HG02610 (cell line): Measurements from ENCODE around the gene MCCC1.
"Not testable (repeated sequence)": the region's sequence is repeated elsewhere in the genome, so short reads cannot be mapped to it uniquely, and the experiment has no call there.

Source experiments
- ATAC-seq: cut with Tn5 transposase; IDR thresholded peaks from one replicate; pipeline ENCODE4 v1.9.1; 2021; ENCODE audit warnings: mild to moderate bottlenecking, moderate library complexity; ENCODE audit not compliant: unreplicated experiment

The MCCC1 gene

DNA sequence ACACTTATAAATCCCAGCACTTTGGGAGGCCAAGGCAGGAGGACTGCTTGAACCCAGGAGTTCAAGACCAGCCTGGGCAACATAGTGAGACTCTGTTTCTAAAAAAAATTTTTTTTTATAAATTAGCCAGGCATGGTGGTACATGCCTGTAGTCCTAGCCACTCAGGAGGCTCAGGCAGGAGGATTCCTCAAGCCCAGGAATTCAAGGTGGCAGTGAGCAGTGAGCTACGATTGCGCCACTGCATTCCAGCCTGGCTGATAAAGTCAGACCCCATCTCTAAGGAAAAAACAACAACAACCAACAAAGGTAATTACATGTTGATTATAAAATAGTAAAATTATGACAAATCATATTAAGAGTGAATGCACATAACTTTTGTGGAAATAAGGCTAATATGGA lies 40.9 kb downstream of the MCCC1 start:
- ATAC-seq, result no peak

DNA sequence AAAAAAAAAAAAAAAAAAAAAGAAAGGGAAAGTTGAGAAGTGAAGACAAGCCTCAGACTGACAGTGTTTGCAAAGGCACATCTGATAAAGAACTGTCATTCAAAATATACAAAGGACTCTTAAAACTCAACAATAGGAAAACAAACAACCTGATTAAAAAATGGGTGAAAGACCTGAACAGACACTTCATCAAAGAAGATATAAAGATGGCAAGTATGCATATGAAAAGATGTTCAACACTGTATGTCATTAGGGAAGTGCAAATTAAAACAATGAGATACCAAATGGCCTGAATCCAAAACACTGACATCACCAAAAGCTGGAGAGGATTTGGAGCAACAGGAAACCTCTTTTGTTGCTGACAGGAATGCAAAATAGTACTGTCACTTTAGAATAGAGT lies 48.6 kb downstream of the MCCC1 start:
- ATAC-seq, result no peak

DNA sequence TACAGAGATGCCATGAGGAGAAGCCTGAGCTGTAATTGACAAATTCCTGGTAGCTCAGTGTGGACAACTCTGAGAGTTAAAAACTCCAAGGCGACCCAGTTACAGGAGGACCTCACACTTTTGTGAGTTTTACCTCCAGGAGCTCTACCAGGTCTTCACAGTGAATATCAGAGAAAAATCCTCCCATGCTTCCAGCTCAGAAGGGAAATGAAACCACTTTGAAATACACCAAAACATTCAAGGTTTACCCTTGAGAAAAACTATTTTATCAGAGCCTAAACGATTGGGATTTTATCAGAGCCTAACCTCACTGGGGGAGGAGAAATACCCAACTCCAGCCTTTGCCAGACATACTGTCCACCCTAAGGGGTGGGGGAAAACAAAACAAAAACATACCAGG lies 52.4 kb downstream of the MCCC1 start:
- no peak for ATAC-seq

DNA sequence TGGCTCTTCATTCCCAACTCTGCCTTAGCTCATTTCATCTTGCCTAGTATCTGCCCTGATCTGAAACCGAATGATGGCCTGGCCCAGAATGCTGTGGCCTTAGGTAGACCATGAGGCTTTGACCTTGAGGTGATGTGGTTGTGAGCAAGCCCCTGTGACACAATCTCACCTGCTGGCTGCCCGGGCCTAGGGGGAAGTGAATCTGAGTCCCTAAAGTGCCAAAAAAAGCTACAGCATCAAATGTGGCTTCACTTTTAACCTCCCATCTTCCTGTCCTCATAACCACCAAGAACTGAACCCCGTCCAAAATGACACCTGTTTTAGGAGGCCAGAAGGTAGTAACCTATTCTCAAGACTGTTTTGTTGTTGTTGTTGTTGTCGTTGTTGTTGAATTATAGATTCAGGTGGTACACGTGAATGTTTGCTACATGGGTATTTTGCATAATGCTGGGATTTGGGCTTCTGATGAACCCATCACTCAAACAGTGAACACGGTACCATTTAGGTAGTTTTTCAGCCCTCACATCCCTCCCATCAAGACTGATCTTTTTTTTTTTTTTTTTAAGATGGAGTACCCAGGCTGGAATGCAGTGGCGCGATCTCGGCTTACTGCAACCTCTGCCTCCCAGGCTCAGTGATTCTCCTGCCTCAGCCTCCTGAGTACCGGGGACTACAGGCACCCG lies 54.6 kb downstream of the MCCC1 start:
- peak; percentile 95 for ATAC-seq

DNA sequence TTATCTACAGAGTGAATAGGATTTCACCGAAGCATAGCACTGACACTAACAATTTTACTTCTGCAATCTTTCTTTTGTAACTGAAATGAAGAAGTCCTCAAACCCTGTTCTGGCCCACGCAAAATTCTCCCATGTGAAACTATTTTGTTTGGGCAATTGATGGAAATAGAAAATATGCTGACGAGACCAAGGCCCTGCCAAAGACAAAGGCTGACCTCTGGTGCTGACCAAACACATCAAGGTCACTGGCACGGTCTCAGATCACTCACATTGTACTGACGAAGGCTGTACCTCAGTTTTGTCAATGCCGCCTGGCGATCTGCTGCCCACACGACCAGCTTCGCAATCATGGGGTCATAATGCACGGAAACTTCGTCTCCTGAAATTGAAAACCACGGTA lies 60.5 kb downstream of the MCCC1 start:
- ATAC-seq, result no peak

DNA sequence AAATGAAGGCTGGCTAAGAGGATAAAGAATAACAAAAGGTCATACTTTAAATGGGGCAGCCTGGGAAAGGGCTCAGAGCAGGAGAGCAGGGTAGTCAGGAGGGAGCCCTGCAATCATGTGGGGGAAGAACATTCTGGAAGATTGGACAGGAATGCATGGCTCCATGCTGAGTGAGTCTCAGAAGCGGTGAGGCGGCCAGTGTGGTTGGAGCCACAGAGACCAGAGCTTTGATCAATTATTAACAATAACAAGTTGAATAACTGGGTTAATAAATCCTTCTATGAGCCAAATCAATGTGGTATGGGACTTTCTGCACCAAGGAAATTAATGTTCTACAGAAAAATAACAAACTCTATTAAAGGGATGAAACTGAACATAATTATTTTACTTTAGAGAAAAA lies 61.1 kb downstream of the MCCC1 start:
- ATAC-seq, result no peak

DNA sequence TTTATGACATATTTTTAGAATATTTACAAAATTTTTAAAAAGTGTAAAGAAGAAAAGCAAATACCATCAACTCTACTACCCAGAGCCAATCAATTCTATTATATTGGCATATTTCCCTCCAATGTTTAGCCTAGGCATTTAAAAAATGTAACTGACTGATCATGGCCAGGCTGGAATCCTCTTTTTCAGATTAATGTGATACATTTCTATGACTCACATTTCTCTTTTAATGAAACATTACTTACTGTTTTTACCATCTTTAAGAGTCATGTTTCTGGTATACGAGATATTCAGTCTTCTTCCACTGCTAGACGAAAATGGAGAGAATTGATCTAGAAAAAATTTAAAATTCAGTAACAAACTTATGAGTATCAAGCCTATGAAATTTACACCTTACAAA lies 65.5 kb downstream of the MCCC1 start:
- no peak for ATAC-seq

DNA sequence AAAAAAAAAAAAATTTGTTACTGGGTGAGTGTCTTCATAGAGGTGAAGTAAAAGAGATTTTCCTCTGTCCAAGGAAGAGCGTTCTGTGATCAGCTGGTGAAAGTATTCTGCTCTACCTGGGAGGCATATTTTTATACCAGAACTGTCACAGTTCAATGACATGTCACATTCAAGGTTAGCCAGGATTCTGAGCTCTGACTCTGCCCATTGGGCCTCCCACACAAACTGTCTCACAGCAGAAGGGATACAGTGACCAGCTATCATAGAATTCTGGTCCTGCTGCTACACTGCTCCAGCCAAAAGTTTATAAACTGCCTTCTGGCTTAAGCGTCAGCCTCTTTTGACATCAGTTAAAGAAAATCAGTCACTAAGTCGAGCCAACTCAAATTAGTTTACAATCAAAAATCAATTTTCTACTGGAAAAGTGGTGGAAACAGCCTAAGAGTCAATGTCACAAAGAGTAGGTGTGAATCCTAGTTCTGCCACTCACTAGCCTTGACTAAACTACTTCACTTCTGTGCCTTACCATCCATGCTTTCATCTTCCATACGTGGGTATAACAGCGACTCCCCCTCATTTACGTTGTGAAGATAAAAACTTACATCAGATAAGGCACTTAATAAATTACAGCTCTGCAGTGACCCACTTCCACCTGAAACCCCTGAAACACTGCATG lies 66.3 kb downstream of the MCCC1 start:
- ATAC-seq, result no peak

DNA sequence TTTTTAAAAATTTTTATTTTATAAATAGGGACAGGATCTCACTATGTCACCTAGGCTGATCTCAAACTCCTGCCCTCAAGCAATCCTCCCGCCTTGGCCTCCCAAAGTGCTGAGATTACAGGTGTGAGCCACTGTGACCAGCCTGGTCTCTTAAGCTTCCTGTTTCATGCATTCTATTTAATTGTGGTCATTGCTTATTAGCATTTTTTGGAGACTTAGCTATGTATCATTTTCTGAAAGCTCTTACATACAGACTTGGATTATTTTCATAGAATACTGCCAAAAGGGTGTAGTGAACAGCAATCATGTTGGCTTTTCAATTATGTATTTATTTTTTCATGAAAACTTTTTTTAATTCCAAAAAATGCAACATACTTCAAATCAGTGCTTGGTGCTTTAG lies 67.5 kb downstream of the MCCC1 start:
- ATAC-seq, result no peak

DNA sequence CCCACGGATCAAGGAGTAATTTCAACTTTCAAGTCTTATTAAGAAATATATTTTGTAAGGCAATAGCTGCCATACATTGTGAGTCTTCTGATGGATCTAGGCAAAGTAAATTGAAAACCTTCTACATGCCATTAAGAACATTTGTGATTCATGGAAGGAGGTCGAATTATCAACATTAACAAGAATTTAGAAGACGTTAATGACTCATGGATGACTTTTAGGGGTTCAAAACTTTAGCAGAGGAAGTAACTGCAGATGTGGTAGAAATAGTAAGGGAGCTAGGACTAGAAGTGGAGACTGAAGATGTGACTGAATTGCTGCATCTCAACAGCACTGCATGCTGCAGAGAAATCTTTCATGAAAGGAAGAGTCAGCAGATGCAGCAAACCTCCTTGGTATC lies 70.9 kb downstream of the MCCC1 start:
- no peak for ATAC-seq

DNA sequence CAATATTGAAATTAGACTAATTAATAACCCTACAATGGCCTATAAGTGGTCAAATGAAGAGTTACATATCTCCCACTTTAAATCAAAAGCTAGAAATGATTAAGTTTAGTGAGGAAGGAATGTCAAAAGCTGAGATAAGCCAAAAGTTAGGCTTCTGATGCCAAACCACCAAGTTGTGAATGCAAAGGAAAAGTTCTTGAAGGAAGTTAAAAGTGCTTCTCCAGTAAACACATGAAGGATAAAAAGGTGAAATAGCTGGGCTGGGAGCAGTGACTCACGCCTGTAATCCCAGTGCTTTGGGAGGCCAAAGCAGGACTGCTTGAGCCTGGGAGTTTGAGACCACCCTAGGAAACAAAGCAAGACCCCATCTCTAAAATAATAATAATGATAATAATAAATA lies 72.0 kb downstream of the MCCC1 start:
- ATAC-seq, result no peak

DNA sequence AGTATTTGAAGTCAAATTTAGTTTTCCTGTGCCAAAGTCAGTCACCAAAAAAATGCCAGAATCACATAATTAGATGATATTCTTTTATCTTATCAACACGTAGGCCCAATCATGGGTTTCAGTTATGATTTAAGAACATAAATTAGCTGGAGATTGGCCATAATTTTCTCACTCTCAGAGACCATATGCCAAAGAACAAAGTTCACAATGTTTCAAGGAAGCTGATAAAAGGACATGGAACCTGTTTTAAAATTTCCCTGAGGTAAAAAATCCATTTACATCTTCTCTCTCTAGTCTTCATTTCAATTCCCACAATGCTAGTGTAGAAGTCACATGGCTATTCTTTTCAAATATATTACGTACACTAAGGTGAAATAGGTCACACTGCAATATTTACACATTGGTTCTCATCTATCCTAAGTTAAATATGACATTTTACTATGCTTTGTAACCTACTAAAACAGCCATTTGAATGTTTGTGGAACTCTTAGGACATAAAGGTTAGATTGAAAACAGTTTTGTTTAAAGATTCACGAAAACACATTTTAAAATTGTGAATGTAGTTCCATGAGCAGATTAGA lies 76.3 kb downstream of the MCCC1 start:
- no peak for ATAC-seq

DNA sequence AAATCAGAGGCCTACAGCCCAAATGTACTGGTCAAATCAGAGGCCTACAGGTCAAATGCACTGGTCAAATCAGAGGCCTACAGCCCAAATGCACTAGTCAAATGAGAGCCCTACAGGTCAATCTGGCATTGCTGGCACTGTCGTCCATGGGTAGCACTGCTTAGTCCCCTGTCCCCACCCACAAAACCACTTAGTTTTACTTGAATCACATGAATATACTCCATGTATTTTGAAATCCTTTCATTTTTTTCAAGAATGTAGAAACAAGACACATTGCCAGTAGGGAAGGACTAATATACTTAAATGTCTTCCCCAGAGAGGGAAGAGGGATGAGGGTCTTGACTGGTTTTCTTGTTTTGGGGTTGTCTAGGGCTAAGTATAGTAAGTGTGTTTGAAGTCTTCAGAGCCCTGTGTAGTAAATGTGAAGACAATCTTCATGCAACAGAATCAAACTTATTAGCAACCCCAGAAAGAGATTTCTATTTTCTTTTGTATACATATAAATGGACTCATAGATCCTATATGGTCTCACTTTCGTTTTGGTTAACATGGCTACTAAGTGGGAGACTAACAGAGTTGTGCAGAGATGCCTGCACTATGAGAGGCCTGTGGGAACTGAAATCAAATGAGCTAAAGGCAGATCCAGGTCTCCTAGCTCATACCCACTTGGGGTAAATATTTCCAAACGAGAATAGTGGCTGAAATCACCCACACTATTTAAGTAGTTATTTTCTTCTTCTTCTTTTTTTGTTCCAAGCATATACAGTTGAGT lies 80.7 kb downstream of the MCCC1 start:
- no peak for ATAC-seq

DNA sequence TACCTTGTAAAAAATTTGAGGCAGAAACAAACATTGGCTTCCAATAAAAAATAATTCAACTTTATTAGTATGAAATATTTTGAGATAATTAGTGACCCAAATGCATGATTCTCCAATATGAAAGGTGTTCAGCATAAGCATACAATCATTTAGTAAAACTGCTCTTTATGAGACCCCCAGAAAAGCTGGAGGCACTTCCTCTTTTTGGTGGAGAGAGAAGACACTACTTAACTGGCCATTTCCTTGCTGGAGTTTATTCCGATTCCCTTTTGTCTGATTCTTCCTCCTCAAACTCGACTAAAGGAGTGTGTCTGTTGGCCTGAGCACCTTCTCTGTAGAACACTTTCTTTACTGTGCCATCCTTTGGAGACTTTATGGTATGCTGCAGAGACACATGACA lies 84.1 kb downstream of the MCCC1 start:
- ATAC-seq, result no peak

DNA sequence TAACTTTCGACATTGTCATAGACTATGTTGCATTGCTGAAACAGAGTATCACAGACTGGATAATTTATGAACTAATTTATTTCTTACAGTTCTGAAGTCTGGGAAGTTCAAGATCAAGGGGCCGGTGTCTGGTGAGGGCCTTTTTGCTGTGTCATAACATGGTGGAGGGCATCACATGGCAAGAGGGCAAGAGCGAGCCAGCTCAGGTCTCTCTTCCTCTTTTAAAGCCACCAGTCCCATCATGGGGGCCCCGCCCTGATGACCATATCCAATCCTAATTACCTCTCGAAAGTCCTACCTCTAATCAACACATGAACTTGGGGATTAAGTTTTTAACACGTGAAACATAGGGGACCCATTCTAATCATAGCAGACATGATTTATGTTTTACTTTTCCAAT lies 85.4 kb downstream of the MCCC1 start:
- ATAC-seq, result no peak

DNA sequence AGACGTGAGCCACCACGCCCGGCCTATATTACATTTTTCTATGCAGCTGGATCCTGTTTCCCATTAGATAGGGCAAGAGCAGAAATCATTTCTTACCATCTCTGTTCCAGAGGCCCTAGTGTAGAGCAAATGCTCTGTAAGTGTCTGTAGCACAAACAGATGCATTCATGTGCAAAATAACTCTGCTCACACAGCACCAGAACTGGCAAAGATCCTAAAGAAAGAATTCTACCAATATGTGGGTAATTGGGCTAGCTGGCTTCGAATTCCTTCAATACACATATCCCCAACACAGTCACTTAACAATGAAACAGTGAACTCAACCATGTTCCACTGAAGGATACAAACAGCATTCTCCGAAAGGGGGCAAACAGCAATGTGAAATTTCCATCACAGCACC lies 86.2 kb downstream of the MCCC1 start:
- no peak for ATAC-seq

DNA sequence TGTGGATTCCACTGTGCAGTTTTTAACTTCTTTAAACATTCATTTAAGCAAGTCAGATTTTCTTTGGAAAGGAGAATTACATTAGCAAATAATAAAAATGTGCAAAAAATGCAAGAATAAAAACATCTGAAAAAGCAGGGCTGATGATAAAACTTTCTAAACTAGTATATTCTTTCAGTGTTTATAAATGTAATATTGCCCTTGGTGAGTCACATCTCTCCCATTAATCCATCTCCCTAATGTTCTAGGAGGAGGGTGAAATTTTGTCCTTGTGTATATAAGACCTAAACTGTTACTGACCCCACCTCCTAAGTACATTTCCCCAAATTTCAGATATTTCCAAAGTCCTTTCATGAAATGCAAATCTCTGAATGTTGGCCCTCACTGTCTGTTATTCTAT lies 90.5 kb downstream of the MCCC1 start:
- ATAC-seq, result no peak

DNA sequence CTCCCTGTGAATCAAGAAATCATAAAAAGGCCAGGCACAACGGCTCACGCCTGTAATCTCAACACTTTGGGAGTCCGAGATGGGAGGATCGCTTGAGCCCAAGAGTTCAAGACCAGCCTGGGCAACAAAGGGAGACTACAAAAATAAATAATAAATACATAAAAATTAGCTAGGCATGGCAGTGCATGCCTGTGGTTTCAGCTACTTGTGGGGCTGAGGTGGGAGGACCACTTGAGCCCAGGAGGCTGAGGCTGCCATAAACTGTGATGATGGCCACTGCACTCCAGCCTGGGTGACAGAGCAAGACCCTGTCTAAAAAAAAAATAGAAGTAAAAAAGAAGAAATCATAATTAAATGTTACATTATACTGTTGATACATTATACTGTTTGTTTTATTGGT lies 91.0 kb downstream of the MCCC1 start:
- no peak for ATAC-seq

DNA sequence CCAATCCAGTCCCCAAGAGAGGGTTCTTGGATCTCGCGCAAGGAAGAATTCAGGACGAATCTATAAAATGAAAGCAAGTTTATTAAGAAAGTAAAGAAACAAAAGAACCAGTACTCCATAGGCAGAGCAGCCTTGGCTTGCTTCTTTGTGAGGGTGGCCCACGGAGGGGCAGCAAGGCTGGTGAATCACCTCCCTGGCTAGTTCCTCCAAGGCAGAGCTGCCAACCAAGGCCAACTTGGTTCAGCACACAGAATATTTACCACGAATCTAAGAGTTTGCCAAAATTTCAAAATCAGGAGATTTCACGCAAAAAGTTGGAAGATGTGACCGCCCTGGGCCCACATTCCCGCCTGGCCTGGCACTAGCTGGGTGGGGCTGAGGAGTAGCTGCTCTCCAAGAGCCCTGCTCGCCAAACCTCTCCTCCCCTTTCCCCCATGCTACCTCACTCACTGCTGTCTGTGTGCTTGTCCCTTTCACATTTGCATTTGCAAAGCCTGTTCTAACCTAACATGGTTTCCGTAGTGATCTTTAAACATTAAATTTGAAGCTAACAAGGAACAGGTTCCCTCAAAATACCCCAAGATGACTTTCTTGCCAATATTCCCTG lies 92.8 kb downstream of the MCCC1 start:
- ATAC-seq, result no peak

DNA sequence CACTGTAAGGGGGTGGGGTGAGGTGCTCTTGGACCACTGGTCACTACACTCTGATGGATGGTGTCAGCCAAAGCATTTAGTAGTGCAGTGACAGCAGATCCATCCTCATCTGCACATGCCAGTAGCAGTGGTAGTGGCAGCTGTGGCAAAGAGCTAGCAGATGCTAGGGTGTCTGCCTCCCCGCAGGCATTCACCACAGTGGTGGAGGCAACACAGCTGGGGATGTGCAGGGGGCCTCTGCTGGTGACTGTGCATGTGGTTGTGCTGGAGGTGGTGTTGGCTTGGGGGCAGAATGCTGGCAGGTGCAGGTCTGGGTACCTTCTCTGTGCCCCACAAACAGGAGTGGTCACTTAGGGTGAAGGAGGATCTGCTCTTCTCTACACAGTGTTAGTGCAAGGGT lies 99.5 kb downstream of the MCCC1 start:
- ATAC-seq, result no peak

DNA sequence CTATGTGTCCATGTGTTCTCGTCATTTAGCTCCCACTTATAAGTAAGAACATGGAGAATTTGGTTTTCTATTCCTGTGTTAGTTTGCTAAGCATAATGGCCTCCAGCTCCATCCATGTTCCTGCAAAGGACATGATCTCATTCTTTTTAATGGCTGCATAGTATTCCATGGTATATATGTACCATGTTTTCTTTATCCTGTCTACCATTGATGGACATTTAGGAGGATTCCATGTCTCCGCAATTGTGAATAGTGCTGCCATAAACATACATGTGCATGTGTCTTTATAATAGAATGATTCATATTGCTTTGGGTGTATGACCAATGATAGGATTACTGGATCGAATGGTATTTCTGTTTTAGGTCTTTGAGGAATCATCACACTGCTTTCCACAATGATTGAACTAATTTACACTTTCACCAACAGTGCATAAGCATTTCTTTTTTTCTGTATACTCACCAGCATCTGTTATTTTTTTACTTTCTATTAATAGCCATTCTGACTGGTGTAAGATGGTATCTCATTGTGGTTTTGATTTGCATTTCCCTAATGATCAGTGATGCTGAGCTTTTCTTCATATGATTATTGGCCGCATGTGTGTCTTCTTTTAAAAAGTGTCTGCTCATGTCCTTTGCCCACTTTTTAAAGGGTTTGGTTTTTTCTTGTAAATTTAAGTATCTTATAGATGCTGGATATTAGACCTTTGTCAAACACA lies 105.7 kb downstream of the MCCC1 start:
- not testable (repeated sequence) for ATAC-seq
